WTC11 (cell line): ENCODE data around the gene DCUN1D2. TPM values are rescaled to one million over a fixed set of nuclear protein-coding genes. Genes with fewer than 3 reads are reported as not detected.

Experiments used
- ATAC-seq: fragments of 200-7000 bp; cut with Tn5 transposase; 2 replicates; pipeline ENCODE4 v1.10.0; 2021; ENCODE audit warnings: mild to moderate bottlenecking, moderate library complexity
- CTCF ChIA-PET: fragments of 300-600 bp; sonication (Branson Sonifier 250); formaldehyde crosslinking; loops from one replicate; lab custom pipeline; 2021; ENCODE audit warnings: antibody characterized with exemption; lab: Charles Lee
- POLR2A ChIA-PET: fragments of 350-600 bp; sonication (Branson Sonifier 250); formaldehyde crosslinking; loops from one replicate; lab custom pipeline; 2021; ENCODE audit warnings: antibody characterized with exemption; lab: Charles Lee
- DNase-seq: peaks from one replicate; pipeline ENCODE4 v3.0.0; 2021; ENCODE audit warnings: low spot score
- H3K27ac Mint-ChIP-seq: 2 replicates; pipeline ENCODE4 v1.8.0; 2021; ENCODE audit warnings: mixed read lengths
- H3K27me3 Mint-ChIP-seq: 2 replicates; pipeline ENCODE4 v1.8.0; 2021; ENCODE audit warnings: low read depth, mild to moderate bottlenecking, moderate library complexity, mixed read lengths
- H3K36me3 Mint-ChIP-seq: 2 replicates; pipeline ENCODE4 v1.8.0; 2021; ENCODE audit warnings: mixed read lengths
- H3K4me1 Mint-ChIP-seq: 2 replicates; pipeline ENCODE4 v1.8.0; 2022; ENCODE audit warnings: mixed read lengths
- H3K4me3 Mint-ChIP-seq: 2 replicates; pipeline ENCODE4 v1.8.0; 2021; ENCODE audit warnings: mild to moderate bottlenecking, moderate library complexity, mixed read lengths
- H3K9me3 Mint-ChIP-seq: 2 replicates; pipeline ENCODE4 v1.8.0; 2021; ENCODE audit warnings: mixed read lengths
- AFF4 ChIP-seq: sonication (generic); formaldehyde crosslinking; IDR thresholded peaks from 2 replicates; pipeline ENCODE4 v1.8.1; 2023; ENCODE audit warnings: mild to moderate bottlenecking, missing genetic modification reagents, borderline replicate concordance
- AR ChIP-seq: fragments of 250-450 bp; sonication (Bioruptor Pico); IDR thresholded peaks from 2 replicates; pipeline ENCODE4 v1.9.0; 2021; ENCODE audit warnings: mild to moderate bottlenecking
- ELF4 ChIP-seq: sonication (generic); formaldehyde crosslinking; IDR thresholded peaks from 2 replicates; pipeline ENCODE4 v1.8.1; 2022; ENCODE audit warnings: low read depth, mild to moderate bottlenecking, moderate library complexity, missing genetic modification reagents
- FOXK1 ChIP-seq: sonication (generic); formaldehyde crosslinking; IDR thresholded peaks from 2 replicates; pipeline ENCODE4 v1.8.0; 2022; ENCODE audit warnings: mild to moderate bottlenecking, moderate library complexity, missing genetic modification reagents
- HMGA2 ChIP-seq: fragments of 250-450 bp; sonication (Bioruptor Pico); IDR thresholded peaks from 2 replicates; pipeline ENCODE4 v1.4.0; 2021; ENCODE audit warnings: mild to moderate bottlenecking, moderate library complexity
- MAX ChIP-seq: sonication (generic); formaldehyde crosslinking; IDR thresholded peaks from 2 replicates; pipeline ENCODE4 v1.8.0; 2022; ENCODE audit warnings: mild to moderate bottlenecking, missing genetic modification reagents
- MLX ChIP-seq: sonication (generic); formaldehyde crosslinking; IDR thresholded peaks from 2 replicates; pipeline ENCODE4 v1.8.1; 2023; ENCODE audit warnings: mild to moderate bottlenecking, missing genetic modification reagents, moderate library complexity
- MYBL2 ChIP-seq: sonication (generic); formaldehyde crosslinking; IDR thresholded peaks from 2 replicates; pipeline ENCODE4 v1.8.1; 2023; ENCODE audit warnings: mild to moderate bottlenecking, moderate library complexity, missing genetic modification reagents
- NR1H2 ChIP-seq: sonication (generic); formaldehyde crosslinking; IDR thresholded peaks from 2 replicates; pipeline ENCODE4 v1.9.0; 2021; ENCODE audit warnings: mild to moderate bottlenecking, moderate library complexity, missing genetic modification reagents
- RORB ChIP-seq: fragments of 250-450 bp; sonication (Bioruptor Pico); IDR thresholded peaks from 2 replicates; pipeline ENCODE4 v1.9.0; 2021; ENCODE audit warnings: mild to moderate bottlenecking
- SMAD4 ChIP-seq: sonication (generic); formaldehyde crosslinking; IDR thresholded peaks from 2 replicates; pipeline ENCODE4 v1.8.0; 2022; ENCODE audit warnings: mild to moderate bottlenecking, missing genetic modification reagents
- SOX15 ChIP-seq: fragments of 250-450 bp; sonication (Bioruptor Pico); IDR thresholded peaks from 2 replicates; pipeline ENCODE4 v1.9.0; 2021; ENCODE audit warnings: mild to moderate bottlenecking
- ZBTB21 ChIP-seq: sonication (generic); formaldehyde crosslinking; IDR thresholded peaks from 2 replicates; pipeline ENCODE4 v1.8.1; 2023; ENCODE audit warnings: mild to moderate bottlenecking, missing genetic modification reagents, borderline replicate concordance
- ZNF219 ChIP-seq: sonication (generic); formaldehyde crosslinking; IDR thresholded peaks from 2 replicates; pipeline ENCODE4 v1.8.0; 2023; ENCODE audit warnings: missing genetic modification reagents, mild to moderate bottlenecking, borderline replicate concordance
- total RNA-seq: library from RNA; stranded (reverse); gene quantifications from 3 replicates; pipeline ENCODE4 v1.2.3, GENCODE V29; 2021
- TF ChIP-seq, protein P1 (sequence below): sonication (generic); formaldehyde crosslinking; IDR thresholded peaks from 2 replicates; pipeline ENCODE4 v1.8.0; 2022; ENCODE audit warnings: missing genetic modification reagents
- TF ChIP-seq, protein P2 (sequence below): sonication (generic); formaldehyde crosslinking; IDR thresholded peaks from 2 replicates; pipeline ENCODE4 v1.8.0; 2022; ENCODE audit warnings: mild to moderate bottlenecking, missing genetic modification reagents
- TF ChIP-seq, protein P3 (sequence below): sonication (generic); formaldehyde crosslinking; IDR thresholded peaks from 2 replicates; pipeline ENCODE4 v1.8.0; 2023; ENCODE audit warnings: missing genetic modification reagents

DCUN1D2 gene
- total RNA-seq, 1 experiment from 2014 or later: 42.5 TPM

DNA sequence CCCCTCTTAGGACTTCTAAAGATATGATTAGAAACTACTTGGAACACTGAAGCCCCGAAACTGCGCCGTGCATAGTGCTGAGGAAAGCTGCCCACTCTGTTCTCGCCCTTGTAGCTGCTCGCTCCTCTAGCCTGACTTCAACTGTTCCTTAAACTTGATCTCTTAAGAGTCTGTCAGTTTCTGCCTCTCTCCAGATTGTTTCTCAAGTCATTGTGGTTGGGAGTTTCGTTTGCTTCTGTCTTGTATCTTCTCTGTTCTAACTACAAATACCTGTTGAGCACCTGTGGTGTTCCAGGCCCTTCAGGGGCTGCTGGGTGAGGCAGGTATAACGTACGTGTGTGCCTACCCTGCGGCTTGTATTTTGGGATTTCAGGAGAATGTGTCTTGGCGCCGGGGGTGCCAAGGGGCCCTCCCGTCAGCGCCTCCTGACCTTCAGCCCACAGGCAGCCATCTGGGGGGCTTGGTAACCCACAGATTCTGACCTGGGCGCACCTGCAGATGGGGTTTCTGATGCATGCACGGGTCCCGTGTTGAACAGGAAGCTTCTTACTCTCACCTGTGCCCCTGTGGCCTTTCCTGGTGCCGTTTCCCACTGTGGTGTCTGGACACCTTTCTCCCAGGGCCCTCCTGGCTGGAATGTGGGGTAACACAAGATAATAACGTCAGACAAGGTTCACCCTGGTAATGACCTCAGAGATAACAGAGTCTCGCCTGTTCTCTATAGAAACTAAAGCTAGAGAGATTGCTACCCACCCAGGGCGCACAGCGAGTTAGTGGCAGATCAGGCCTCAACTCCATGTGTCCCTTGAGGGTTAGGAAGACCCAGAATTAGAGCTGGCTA, 17.2 kb upstream of the DCUN1D2 start (continued):
- TF ChIP-seq, protein P1, sequence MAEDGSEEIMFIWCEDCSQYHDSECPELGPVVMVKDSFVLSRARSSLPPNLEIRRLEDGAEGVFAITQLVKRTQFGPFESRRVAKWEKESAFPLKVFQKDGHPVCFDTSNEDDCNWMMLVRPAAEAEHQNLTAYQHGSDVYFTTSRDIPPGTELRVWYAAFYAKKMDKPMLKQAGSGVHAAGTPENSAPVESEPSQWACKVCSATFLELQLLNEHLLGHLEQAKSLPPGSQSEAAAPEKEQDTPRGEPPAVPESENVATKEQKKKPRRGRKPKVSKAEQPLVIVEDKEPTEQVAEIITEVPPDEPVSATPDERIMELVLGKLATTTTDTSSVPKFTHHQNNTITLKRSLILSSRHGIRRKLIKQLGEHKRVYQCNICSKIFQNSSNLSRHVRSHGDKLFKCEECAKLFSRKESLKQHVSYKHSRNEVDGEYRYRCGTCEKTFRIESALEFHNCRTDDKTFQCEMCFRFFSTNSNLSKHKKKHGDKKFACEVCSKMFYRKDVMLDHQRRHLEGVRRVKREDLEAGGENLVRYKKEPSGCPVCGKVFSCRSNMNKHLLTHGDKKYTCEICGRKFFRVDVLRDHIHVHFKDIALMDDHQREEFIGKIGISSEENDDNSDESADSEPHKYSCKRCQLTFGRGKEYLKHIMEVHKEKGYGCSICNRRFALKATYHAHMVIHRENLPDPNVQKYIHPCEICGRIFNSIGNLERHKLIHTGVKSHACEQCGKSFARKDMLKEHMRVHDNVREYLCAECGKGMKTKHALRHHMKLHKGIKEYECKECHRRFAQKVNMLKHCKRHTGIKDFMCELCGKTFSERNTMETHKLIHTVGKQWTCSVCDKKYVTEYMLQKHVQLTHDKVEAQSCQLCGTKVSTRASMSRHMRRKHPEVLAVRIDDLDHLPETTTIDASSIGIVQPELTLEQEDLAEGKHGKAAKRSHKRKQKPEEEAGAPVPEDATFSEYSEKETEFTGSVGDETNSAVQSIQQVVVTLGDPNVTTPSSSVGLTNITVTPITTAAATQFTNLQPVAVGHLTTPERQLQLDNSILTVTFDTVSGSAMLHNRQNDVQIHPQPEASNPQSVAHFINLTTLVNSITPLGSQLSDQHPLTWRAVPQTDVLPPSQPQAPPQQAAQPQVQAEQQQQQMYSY (CRISPR knock-in tag): no peak
- TF ChIP-seq ZNF219: no peak

DNA sequence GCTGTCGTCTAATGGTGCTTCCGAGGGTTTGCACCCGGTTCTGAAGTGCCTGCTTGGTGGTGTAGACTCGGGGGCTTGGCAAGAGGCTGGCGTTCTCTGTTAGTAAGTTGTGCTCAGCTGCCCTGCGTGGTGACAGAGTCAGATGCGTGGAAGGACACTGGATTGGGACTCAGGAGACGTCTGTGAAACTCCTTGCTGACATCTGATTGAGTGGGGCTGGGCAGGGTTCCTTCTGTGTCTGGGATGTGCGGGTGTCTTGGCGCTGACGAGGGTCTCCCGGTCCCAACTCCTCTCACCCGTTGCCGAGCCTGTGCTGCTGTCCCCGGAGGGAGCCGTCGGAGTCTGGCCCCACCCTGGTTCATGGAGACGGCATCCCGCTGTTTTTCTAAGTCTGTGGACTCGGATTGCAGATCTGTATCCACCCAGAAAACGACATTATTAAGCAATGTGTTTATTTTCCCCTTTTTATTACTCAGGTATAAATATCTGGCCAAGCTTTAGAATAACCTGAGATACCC, 16.4 kb upstream of the DCUN1D2 start:
- no peaks in the 10 kb centered on the region for H3K4me1 Mint-ChIP-seq
- H3K27ac Mint-ChIP-seq: no peak overlapping the region; the same call in 1 of the 2 replicates
- peaks cover 40% of the 10 kb centered on the region for H3K36me3 Mint-ChIP-seq
- H3K4me3 Mint-ChIP-seq: no peak overlapping the region
- H3K27me3 Mint-ChIP-seq: no peaks in the 10 kb centered on the region
- CTCF ChIA-PET: no interaction called here
- TF ChIP-seq MAX: no peak
- no peak for TF ChIP-seq MLX (CRISPR knock-in tag)
- TF ChIP-seq HMGA2 (CRISPR knock-in tag): no peak
- no peak for TF ChIP-seq ELF4 (CRISPR knock-in tag)
- no peak for TF ChIP-seq SMAD4
- no peak for TF ChIP-seq NR1H2 (CRISPR knock-in tag)
- TF ChIP-seq, protein P2, sequence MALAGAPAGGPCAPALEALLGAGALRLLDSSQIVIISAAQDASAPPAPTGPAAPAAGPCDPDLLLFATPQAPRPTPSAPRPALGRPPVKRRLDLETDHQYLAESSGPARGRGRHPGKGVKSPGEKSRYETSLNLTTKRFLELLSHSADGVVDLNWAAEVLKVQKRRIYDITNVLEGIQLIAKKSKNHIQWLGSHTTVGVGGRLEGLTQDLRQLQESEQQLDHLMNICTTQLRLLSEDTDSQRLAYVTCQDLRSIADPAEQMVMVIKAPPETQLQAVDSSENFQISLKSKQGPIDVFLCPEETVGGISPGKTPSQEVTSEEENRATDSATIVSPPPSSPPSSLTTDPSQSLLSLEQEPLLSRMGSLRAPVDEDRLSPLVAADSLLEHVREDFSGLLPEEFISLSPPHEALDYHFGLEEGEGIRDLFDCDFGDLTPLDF (CRISPR knock-in tag): no peak
- TF ChIP-seq FOXK1 (CRISPR knock-in tag): no peak
- TF ChIP-seq AR (CRISPR knock-in tag): no peak
- no peak for TF ChIP-seq ZBTB21 (CRISPR knock-in tag)
- POLR2A ChIA-PET: no interaction called here
- ATAC-seq (no peak), DNase-seq (no peak)
- H3K9me3 Mint-ChIP-seq: no peaks in the 10 kb centered on the region

DNA sequence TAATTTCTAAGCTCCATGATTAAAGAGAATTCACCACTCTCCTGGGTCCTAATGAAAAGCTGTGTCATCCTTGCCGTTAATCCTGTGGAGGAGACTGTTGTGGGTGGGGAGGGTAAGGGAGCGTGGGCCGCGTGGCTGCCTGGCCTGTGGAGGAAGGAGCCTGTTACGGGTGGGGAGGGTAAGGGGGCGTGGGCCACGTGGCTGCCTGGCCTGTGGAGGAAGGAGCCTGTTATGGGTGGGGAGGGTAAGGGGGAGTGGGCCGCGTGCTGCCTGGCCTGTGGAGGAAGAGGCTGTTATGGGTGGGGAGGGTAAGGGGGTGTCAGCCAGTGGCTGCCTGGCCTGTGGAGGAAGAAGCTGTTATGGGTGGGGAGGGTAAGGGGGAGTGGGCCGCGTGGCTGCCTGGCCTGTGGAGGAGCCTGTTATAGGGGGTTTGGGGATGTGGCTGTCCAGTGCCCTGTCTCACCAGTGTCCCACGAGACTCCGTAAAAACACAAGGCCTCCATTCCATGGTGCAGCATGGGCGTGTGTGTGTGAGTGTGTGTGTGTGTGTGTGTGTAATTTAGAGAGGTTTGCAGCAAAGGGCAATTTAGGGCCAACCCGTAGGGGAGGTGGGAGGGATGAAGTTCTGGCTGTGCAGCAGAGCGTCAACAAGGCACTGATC, 15.6 kb upstream of the DCUN1D2 start:
- ATAC-seq (no peak), DNase-seq (no peak)
- ChIA-PET POLR2A (interaction anchor here (0.6 to 1.0 kb wide), 2 partner anchors 11 to 199 kb away, joined by 3 to 4 read pairs; no protein-coding TSS in a partner anchor), CTCF (interaction anchor here (0.9 kb wide), 1 partner anchor 56 kb away, joined by 4 read pairs; no protein-coding TSS in a partner anchor)
- H3K36me3 Mint-ChIP-seq: peaks cover 44% of the 10 kb centered on the region
- no peaks in the 10 kb centered on the region for H3K27me3 Mint-ChIP-seq
- H3K27ac Mint-ChIP-seq: peak overlapping the region; percentile 45; the same call in 1 of the 2 replicates
- no peak overlapping the region for H3K4me3 Mint-ChIP-seq
- no peaks in the 10 kb centered on the region for H3K9me3 Mint-ChIP-seq
- TF ChIP-seq ZNF219: no peak
- no peak for TF ChIP-seq SMAD4
- no peak for TF ChIP-seq SOX15
- no peak for TF ChIP-seq AFF4 (CRISPR knock-in tag)
- TF ChIP-seq RORB (CRISPR knock-in tag): no peak
- TF ChIP-seq, protein P3, sequence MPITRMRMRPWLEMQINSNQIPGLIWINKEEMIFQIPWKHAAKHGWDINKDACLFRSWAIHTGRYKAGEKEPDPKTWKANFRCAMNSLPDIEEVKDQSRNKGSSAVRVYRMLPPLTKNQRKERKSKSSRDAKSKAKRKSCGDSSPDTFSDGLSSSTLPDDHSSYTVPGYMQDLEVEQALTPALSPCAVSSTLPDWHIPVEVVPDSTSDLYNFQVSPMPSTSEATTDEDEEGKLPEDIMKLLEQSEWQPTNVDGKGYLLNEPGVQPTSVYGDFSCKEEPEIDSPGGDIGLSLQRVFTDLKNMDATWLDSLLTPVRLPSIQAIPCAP (CRISPR knock-in tag): no peak
- no peak for TF ChIP-seq MYBL2 (CRISPR knock-in tag)
- H3K4me1 Mint-ChIP-seq: no peaks in the 10 kb centered on the region
